Dermis blood vessel endothelial cell (primary cell): ENCODE measurements around the gene PLEKHD1. TPM values are rescaled to one million over a fixed set of nuclear protein-coding genes. Genes with fewer than 3 reads are reported as not detected.
"Not testable (repeated sequence)": the region's sequence is repeated elsewhere in the genome, so short reads cannot be mapped to it uniquely, and the experiment has no call there.

Experiments used
- DNase-seq: peaks from one replicate; pipeline ENCODE4 v3.0.0; 2010
- total RNA-seq: library from RNA; depleted of rRNA; stranded (reverse); fragments of >200 nt; gene quantifications from 2 replicates; pipeline ENCODE4 v1.2.3, GENCODE V29; 2014

The PLEKHD1 gene
- under 0.01 TPM in 1 of 2 replicates, not detected in the other for total RNA-seq

GRCh38 chr14:69484444-69485314 lies at the start of gene PLEKHD1:
Gene PLEKHD1 (plus strand): TSS chr14:69484728. CDS start chr14:69484966, 238 bp downstream.
- DNase-seq, result peak; percentile 9

- no peak for DNase-seq
Observed at GRCh38 chr14:69439521-69440270, 44.8 kb upstream of the PLEKHD1 start.

DNA sequence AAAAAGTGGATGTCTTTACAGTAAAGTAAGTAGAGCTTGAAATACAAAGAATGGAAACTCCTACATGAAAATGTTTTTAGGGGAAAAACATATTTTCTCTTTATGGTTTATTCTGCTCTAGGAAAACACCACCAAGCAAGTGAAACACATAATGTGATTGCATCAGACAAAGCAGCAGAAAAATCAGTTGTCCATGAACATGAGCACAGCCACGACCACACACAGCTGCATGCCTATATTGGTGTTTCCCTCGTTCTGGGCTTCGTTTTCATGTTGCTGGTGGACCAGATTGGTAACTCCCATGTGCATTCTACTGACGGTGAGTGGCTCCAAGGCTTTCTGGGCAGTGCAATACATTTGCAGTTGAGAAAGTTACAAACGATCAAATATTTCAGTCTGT lies 42.6 kb upstream of the PLEKHD1 start:
- DNase-seq, result no peak

DNA sequence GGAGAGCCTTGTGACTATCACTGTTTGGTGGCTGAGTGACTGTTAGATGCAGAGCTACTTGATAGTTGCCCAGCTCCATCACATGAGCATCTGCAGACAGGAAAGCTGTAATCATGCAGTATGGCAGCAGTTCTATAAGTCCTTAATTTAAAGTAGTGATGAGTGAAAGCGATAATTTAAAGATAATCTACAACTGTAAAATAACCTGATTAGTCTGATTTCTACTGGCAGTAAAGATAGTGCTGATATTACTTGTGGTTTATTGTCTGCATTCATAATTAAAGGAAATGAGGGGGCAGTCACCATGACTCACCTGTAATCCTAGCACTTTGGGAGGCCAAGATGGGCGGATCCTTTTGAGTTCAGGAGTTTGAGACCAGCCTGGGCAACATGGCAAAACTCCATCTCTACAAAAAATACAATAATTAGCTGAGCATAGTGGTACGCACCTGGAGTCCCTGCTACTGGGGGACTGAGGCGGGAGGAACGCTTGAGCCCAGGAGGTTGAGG lies 41.2 kb upstream of the PLEKHD1 start:
- peak; percentile 11 for DNase-seq

GRCh38 chr14:69449216-69449615 lies 35.3 kb upstream of the PLEKHD1 start:
- no peak for DNase-seq

DNA sequence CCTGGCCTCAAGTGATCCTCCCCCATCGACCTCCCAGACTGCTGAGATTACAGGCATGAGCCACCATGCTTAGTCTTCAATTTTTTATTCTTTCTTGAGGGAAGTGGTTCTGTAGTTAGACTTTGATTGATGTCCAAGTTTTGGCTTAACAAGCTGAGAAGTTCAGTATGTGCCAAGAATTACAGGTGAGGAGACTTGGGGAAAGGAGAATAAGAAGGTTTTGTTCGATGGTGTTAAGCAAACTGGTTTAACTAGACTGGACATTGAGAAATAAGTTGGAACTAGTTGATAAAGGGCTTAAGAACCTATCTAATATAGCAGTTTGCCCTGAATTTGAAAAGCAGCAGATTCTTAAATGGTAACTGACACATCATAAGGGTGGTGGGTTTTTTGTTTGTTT lies 32.6 kb upstream of the PLEKHD1 start:
- DNase-seq, result no peak

GRCh38 chr14:69458350-69458749 lies 26.2 kb upstream of the PLEKHD1 start:
- DNase-seq, result no peak

DNA sequence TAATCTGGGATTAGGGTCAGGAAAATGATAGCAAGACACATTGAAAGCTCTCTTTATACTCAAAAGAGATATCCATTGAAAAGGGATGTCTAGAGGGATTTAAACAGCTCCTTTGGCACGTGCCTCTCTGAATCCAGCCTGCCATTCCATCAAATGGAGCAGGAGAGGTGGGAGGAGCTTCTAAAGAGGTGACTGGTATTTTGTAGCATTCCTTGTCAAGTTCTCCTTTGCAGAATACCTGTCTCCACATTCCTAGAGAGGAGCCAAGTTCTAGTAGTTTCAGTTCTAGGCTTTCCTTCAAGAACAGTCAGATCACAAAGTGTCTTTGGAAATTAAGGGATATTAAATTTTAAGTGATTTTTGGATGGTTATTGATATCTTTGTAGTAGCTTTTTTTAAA lies 25.4 kb upstream of the PLEKHD1 start:
- DNase-seq, result no peak

DNA sequence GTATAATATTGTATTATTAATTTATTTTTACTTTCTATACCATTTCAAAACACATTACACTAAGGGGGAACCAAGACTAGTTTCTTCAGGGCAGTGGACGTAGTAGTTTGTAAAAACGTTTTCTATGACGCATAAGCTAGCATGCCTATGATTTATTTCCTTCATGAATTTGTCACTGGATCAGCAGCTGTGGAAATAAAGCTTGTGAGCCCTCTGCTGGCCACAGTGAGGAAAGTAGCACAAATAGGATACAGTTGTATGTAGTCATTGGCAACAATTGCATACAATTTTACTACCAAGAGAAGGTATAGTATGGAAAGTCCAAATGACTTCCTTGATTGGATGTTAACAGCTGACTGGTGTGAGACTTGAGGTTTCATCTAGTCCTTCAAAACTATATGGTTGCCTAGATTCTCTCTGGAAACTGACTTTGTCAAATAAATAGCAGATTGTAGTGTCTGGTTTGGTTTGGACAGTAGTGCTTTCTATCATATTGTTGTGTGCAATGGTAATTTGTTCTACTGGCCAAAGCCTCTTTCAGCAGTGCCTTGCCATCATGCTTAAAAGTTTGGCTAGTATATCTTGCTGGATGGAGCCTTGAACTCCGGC lies 24.3 kb upstream of the PLEKHD1 start:
- peak; percentile 93 for DNase-seq

DNA sequence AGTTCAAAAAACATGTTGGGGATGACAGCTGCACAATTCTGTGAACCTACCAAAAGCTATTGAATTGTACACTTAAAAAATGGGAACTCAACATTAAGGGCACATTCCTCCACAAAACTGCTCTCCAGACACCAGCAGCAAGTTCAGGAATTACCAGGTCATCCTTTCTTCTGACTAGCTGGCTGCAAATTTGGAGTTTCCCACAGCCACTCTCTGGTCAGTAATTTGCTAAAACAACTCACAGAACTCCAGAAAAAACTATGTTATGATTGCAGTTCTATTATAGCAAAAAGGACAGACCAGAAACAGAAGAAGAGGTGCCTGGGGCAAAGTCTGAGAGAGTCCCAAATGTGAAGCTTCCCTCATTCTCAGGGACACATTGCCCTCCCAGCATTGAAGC lies 20.1 kb upstream of the PLEKHD1 start:
- DNase-seq, result no peak

- peak; percentile 96 for DNase-seq
Observed at GRCh38 chr14:69464829-69465228, 19.7 kb upstream of the PLEKHD1 start.

DNA sequence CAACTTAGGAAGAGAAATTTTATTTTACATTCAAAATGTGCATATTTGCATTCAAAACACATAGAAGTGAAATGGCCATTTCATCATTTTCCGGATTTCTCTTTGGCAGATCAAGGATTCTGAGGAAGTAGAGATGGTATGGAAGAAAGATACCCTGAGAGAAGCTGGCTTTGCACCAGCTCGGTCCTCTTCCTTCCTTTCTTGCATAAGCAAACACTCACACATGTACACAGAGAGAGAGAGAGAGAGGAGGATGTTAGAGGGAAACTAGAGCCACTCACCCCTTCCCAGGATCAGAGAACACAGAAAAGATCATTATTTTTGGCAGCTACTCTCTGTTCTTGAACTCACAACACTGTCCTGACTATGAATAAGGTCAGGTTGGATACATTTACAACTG lies 15.6 kb upstream of the PLEKHD1 start:
- peak; percentile 9 for DNase-seq

- no peak for DNase-seq
Observed at GRCh38 chr14:69471436-69471835, 13.1 kb upstream of the PLEKHD1 start.

DNA sequence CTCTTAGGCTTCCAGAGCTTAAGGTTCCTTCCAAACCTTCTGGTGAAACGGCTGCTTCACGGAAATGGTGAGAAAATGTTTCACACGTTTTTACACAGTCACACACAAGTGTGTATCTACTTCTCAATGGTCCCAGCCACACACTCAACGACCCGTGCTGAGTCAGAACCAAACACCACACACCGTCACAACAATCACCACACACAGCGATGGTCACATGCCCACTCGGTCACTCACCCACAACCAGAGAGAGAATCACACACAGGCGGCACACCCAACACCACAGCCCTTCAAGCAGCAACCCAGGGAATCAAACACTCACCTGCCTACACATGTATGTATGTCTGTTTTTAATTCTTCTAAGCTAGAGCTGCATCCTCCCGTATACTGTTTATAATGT lies 12.6 kb upstream of the PLEKHD1 start:
- DNase-seq, result no peak

DNA sequence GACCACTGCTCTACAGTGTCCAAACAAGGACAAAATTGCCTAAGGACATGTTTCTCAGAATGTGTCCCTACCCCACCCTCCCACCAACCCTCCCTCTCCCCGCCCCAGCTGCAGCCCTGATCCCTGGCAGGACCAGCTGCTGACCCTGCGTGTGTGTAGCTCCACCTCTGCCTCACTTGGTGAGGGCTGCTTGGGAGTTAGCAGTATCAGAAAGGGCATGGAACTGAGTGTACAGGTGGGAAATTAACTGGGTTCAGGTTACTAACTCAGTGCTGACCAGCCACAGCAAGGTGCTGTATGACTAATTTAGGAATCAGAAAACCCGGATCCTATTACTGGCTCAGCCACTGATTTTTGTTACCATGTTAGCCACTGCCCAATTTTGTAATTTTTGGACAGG lies 11.3 kb upstream of the PLEKHD1 start:
- DNase-seq, result no peak

DNA sequence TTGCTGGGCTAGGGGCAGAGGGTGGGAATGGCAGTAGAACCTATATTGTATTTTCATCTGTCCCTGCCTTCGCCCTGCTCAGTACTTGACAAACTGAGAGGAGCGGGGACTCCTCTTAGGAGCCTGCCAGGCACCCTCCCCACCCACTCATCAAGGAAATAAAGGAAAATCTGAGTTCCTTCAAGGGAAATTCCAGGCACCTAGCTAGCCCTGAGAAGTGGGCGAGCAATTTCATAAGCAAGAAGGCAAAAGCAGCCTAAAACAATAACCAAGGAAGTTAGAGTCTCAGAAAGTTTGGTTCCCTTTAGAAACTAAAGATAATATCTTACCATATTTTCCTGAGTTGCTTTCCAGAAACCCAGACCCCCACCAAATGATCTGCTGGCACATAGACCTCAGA lies 10.6 kb upstream of the PLEKHD1 start:
- no peak for DNase-seq

DNA sequence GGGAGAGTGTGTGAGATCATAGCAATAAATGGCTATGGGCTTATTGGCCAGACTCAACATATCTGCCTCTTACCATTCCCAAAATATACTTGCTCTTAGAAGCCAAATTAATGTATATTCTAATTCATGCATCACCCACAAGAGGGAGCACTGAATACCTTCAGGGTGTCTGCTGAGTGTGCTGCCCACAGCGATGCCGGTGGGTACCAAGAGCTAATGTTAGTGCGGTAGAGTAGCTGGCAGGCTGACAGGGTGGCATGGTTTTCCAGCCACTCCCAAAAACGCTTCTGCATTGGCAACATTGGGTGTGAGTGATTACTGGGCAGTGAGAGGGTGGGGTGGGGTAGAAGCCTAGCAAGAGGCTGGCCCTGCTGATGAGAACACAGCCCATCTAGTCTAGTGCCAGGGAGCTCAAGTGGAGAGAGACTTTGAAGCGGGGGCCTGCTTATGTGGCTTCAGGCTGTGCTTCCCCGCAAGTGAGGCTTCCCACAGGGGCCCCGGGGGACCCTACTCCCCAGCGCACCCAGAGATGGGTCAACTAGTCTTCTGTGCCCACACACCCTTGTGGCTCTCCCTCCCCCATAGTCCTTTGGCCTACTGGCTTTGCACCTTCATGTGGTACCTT lies 9.2 kb upstream of the PLEKHD1 start:
- peak; percentile 52 for DNase-seq

GRCh38 chr14:69476824-69477450 lies 7.6 kb upstream of the PLEKHD1 start:
- DNase-seq, result peak; percentile 16

DNA sequence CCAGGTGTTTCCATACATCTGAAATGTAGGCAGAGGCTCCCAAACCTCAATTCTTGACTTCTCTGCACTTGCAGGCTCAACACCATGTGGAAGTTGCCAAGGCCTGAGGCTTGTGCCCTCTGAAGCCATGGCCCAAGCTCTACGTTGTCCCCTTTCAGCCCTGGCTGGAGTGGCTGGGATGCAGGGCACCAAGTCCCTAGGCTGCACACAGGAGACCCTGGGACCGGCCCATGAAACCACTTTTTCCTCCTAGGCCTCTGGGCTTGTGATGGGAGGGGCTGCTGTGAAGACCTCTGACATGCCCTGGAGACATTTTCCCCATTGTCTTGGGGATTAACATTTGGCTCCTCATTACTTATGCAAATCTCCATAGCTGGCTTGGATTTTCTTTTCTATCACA lies 6.5 kb upstream of the PLEKHD1 start:
- DNase-seq, result not testable (repeated sequence)

DNA sequence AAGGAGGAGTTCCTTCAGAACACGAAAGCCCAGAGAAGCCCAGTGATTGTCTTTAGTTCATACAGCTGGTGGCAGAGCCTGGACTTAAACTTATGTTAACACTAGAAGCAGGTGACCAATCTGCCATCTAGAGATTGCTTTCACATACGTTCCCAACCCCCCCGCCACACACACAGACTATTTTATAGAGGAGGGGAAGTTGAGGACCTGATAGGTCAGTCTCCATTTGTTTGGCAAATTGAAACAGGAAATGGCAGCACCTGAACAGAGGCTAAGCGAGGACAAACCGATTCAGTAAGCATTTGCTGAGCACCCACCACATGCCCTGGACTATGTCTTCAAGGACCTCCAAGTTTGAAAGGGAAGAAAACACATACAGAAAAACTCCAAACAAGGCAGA lies 4.8 kb upstream of the PLEKHD1 start:
- DNase-seq, result no peak

- DNase-seq, result no peak
Observed at GRCh38 chr14:69480136-69480535, 4.4 kb upstream of the PLEKHD1 start.
